D721Med (cell line): ENCODE measurements around the gene RYR2.

ENCODE experiments used
- DNase-seq: peaks from one replicate; pipeline ENCODE4 v3.0.0; 2011; ENCODE audit warnings: low spot score; ENCODE audit not compliant: insufficient read length
- FAIRE-seq: peaks from 2 replicates; lab custom pipeline; 2011; peaks lifted over from hg19 to GRCh38; lab: Jason Lieb, UNC
- CTCF ChIP-seq: IDR thresholded peaks from 2 replicates; pipeline ENCODE4 v1.5.1; 2012; ENCODE audit warnings: mild to moderate bottlenecking, control low read depth; ENCODE audit not compliant: insufficient read depth; ENCODE audit errors: missing control alignments

RYR2 gene

GRCh38 chr1:237467320-237467719, 425.3 kb downstream of the RYR2 start:
- FAIRE-seq = no peak

GRCh38 chr1:237470712-237471338, 428.8 kb downstream of the RYR2 start:
- no peak for TF ChIP-seq CTCF
- no peak for DNase-seq
- FAIRE-seq = no peak

More at GRCh38 chr1:237467320-237467719, 425.3 kb downstream of the RYR2 start:
- no peak for DNase-seq
- no peak for TF ChIP-seq CTCF

- no peak for TF ChIP-seq CTCF
- no peak for DNase-seq
- peak; percentile 80 for FAIRE-seq
Observed at GRCh38 chr1:237471377-237471776, 429.4 kb downstream of the RYR2 start.

GRCh38 chr1:237471956-237472355, 430.0 kb downstream of the RYR2 start:
- DNase-seq (no peak), FAIRE-seq (no peak)
- no peak for TF ChIP-seq CTCF

- no peak for TF ChIP-seq CTCF
- no peak for FAIRE-seq
- DNase-seq = no peak
Observed at GRCh38 chr1:237473854-237474253, 431.9 kb downstream of the RYR2 start.

- no peak for DNase-seq
- FAIRE-seq = no peak
- TF ChIP-seq CTCF = no peak
Observed at GRCh38 chr1:237478082-237478481, 436.1 kb downstream of the RYR2 start.

GRCh38 chr1:237478842-237479241, 436.9 kb downstream of the RYR2 start:
- DNase-seq (no peak), FAIRE-seq (no peak)
- no peak for TF ChIP-seq CTCF
